GM12872 (cell line): Measurements from ENCODE around the gene MED27.

Experiments
- TF ChIP-seq, protein P1 (sequence below): IDR thresholded peaks from 3 replicates; pipeline ENCODE4 v1.5.1; 2011; ENCODE audit warnings: low read depth, mild to moderate bottlenecking, low read length, moderate library complexity; ENCODE audit not compliant: insufficient read depth

Gene MED27

DNA sequence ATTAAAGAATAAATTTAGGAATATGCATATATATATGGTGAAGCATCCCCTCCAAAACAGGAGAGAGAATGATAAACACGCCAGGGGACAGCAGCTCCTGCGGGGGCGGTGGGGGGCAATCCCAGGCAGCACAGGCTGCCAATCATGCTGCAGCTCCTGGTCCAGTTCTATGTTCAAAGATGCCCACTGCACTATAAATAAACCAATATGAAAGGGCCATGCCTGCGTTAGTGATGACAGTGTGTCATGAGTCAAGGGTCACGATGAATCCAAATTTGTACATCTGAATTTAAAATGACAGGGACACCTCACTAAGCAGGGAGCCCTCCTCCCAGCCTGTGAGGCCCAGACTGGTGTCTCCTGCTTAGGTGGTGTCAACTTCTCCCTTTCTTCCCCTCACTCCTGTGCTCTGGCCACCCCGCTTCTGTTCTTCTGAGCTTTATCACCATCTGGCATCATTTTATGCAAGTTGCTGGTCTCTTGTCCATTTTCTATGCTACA is 153.9 kb downstream of the MED27 start:
- TF ChIP-seq, protein P1, sequence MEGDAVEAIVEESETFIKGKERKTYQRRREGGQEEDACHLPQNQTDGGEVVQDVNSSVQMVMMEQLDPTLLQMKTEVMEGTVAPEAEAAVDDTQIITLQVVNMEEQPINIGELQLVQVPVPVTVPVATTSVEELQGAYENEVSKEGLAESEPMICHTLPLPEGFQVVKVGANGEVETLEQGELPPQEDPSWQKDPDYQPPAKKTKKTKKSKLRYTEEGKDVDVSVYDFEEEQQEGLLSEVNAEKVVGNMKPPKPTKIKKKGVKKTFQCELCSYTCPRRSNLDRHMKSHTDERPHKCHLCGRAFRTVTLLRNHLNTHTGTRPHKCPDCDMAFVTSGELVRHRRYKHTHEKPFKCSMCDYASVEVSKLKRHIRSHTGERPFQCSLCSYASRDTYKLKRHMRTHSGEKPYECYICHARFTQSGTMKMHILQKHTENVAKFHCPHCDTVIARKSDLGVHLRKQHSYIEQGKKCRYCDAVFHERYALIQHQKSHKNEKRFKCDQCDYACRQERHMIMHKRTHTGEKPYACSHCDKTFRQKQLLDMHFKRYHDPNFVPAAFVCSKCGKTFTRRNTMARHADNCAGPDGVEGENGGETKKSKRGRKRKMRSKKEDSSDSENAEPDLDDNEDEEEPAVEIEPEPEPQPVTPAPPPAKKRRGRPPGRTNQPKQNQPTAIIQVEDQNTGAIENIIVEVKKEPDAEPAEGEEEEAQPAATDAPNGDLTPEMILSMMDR: no peak

DNA sequence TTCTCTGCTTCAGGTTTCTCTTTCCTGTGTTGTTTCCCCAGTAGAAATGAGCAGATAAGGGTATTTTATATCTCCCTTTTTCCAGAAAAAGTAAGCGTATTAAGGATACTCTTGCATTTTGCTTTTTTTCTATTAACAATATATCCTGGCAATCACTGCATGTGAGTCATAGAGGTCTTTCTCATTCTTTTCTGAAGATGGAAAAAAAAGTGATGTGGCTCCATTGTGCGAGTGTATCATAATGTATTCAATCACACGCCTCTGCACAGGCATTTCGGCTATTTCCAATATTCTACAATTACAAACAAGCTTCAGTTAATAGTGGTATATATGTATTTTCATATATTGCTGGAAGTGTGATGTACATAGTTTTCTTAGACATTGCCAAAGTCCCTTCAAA is 155.9 kb downstream of the MED27 start:
- TF ChIP-seq, protein P1: no peak

DNA sequence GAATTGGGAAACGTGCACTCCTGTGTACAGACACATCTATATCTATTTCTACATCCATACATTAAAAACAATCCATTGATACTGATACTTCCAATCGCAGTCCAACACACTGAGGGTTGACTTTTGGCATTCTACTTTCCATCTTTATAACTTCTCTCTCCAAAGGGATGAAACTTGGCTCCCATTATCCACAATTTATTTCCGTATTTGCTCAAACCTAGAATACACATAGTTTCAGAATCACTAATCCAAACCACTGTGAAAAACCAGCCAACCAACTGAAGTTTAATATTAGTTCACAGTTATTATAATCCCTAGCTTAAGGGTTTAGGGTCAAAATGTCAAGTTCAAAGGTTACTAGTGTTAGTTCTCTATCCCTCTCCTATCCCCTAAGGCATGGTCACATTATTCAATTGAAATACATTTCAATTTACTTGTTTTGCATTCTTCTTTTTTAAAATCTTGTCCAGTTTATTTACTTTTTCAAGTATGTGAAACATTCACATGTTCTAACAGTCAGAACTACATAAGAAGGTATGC is 156.5 kb downstream of the MED27 start:
- TF ChIP-seq, protein P1: no peak

DNA sequence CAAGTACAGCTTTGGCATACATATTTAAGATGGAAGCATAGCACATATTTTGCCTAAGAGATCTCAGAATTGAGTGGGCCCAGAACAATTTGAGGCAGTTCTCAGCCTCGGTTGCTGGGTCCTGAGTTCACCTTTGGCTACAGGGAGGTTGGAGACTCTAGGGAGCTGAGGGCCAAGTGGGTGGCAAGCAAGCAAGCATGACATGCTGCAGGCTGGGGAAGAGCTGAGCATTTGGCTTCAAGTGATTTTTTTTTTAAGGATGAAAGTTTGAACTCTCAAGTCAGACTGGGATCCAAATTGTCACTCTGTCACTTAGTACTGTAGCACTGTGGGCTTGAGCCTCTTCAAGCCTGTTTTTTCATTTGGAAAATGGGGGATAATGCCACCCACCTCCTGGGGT is 160.5 kb downstream of the MED27 start:
- TF ChIP-seq, protein P1: no peak

DNA sequence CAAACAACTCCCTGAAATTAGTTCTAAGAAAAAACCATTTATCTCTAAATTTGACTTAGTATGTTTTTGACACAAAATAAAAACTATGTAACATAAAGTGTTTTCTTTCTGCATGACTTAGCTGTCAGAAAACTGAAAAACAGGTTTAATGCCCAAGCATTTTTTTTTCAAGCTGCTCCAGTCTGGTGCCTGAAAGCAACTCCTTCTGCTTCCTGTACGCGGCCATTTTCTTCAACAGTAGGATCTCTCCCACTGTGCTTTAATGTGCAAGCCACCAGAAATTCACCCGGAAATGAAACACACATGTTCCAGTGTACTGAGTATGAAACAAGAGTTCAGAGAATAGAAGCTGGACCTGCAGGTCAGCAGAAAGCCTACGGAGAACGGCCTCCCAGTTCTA is 161.2 kb downstream of the MED27 start:
- TF ChIP-seq, protein P1: no peak

DNA sequence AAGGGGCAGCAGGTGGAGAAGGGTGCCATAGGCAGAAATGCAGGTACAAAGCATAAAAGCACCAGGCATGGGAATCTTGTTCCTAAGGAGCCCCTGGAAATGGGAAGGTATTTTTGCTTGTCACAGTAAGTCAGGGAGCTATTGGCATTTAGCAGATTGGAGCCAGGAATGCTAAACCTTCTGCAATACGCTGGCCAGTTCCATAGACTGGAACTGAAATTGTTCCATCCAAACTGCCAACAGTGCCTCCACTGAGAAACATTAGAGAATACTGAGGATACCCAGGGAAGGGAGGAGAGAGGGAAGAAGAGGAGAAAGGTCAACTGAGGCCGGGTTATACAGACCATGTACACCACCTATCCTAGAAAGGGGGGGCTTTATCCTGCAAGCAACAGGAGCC is 162.7 kb downstream of the MED27 start:
- TF ChIP-seq, protein P1: no peak

DNA sequence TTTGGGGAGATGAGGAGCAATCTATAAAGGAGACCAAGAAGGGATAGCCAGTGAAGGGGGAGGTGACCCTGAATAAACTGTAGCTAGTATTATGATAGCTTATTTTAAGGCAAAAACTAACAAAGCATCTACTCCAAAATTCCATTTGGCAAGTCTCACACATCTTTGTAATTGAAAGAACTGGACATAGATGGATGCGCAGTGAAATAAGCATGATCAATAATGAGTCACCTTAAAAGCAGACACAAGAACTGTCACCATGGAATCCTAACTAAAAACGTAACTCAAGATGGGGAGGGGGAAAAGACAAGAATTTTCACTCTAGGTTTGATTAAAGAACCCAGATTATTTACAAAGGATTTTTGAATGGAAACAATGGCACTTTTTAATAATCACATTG is 164.5 kb downstream of the MED27 start:
- TF ChIP-seq, protein P1: no peak
